ENCODE results near the gene LRRC3. TPM values are rescaled to one million over a fixed set of nuclear protein-coding genes. Genes with fewer than 3 reads are reported as not detected.

The LRRC3 gene
- polyA plus RNA-seq, 1 donor (not counting 4 experiments of a cell fraction or from before 2014, with no cell fraction given): 1.4 TPM

DNA sequence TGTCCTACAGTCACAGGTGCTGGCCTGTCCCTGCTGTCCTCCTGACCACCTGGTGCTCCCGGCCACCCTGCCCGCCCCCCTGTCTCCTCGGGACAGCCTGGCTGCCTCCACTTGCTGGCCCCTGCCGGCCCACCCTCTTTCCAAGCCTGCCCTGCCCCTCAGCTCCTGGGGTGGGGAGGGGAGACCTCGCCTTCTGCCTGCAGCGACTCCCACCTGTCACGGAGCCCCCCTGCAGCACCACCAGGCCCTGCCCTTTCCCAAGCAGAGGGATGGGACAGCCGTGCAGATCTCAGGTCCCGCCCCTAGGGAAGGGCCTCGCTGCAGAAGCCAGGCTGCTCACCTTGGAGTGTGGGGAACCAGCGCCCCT, 7.5 kb downstream of the LRRC3 start:
- Histone ChIP-seq H3K9me3 (ENCODE audit: control insufficient read depth, low read depth, low read length) (peaks cover 3% of the 10 kb centered on the region), H4K20me1 (ENCODE audit: control insufficient read depth, extremely low read depth, insufficient read depth, low read length) (no peaks in the 10 kb centered on the region), H3K9ac (ENCODE audit: control insufficient read depth, extremely low read depth, insufficient read depth, low read length) (no peak overlapping the region), H3K4me3 (ENCODE audit: control insufficient read depth in 2 of 3, extremely low read depth in 1 of 3, insufficient read depth in 2 of 3, low read depth in 1 of 3, low read length in 3 of 3) (no peak overlapping the region), H3K9me1 (ENCODE audit: control insufficient read depth, extremely low read depth, insufficient read depth, low read length) (no peaks in the 10 kb centered on the region), H3K27ac (ENCODE audit: control insufficient read depth, insufficient read depth, low read length) (no peak overlapping the region), H3K27me3 (ENCODE audit: control insufficient read depth, extremely low read depth, insufficient read depth, low read length) (no peaks in the 10 kb centered on the region), H2AFZ (ENCODE audit: control insufficient read depth, low read length) (no peak overlapping the region), H3K4me2 (ENCODE audit: control insufficient read depth, extremely low read depth, insufficient read depth, low read depth, low read length) (no peak overlapping the region), H3K79me2 (ENCODE audit: control insufficient read depth, insufficient read depth, low read length) (no peaks in the 10 kb centered on the region), H3K4me1 (ENCODE audit: control insufficient read depth, extremely low read depth, insufficient read depth, low read length) (no peaks in the 10 kb centered on the region), H3K36me3 (ENCODE audit: control insufficient read depth in 2 of 2, extremely low read depth in 1 of 2, insufficient read depth in 2 of 2, low read length in 2 of 2) (no peaks in the 10 kb centered on the region)
- FAIRE-seq (no peak), DNase-seq (ENCODE audit: low read depth, low spot score) (no peak)
- dilution Hi-C loops (cut with MboI; ENCODE audit: extremely low pct_ligation_motif_present, low sequenced_read_pairs): no loop called here
- no peak for TF ChIP-seq CTCF (optimal IDR thresholded peaks at IDR 0.05 in 1 of 3, IDR thresholded peaks at IDR 0.05 in 1 of 3, conservative IDR thresholded peaks at IDR 0.05 in 1 of 3; ENCODE audit: extremely low read depth in 1 of 3, insufficient read depth in 2 of 3, low read length in 3 of 3)
- no peak for TF ChIP-seq EZH2 (IDR thresholded peaks at IDR 0.05; ENCODE audit: low read length)

- Histone ChIP-seq H3K36me3 (ENCODE audit: control insufficient read depth in 2 of 2, extremely low read depth in 1 of 2, insufficient read depth in 2 of 2, low read length in 2 of 2) (no peaks in the 10 kb centered on the region), H4K20me1 (ENCODE audit: control insufficient read depth, extremely low read depth, insufficient read depth, low read length) (no peaks in the 10 kb centered on the region), H3K27me3 (ENCODE audit: control insufficient read depth, extremely low read depth, insufficient read depth, low read length) (no peaks in the 10 kb centered on the region), H3K4me1 (ENCODE audit: control insufficient read depth, extremely low read depth, insufficient read depth, low read length) (no peaks in the 10 kb centered on the region), H3K9ac (ENCODE audit: control insufficient read depth, extremely low read depth, insufficient read depth, low read length) (no peak overlapping the region), H3K9me1 (ENCODE audit: control insufficient read depth, extremely low read depth, insufficient read depth, low read length) (no peaks in the 10 kb centered on the region), H3K4me3 (ENCODE audit: control insufficient read depth in 2 of 3, extremely low read depth in 1 of 3, insufficient read depth in 2 of 3, low read depth in 1 of 3, low read length in 3 of 3) (no peak overlapping the region), H3K4me2 (ENCODE audit: control insufficient read depth, extremely low read depth, insufficient read depth, low read depth, low read length) (no peak overlapping the region), H3K79me2 (ENCODE audit: control insufficient read depth, insufficient read depth, low read length) (no peaks in the 10 kb centered on the region), H3K9me3 (ENCODE audit: control insufficient read depth, low read depth, low read length) (peaks cover 3% of the 10 kb centered on the region), H3K27ac (ENCODE audit: control insufficient read depth, insufficient read depth, low read length) (no peak overlapping the region), H2AFZ (ENCODE audit: control insufficient read depth, low read length) (no peak overlapping the region)
- dilution Hi-C loops (cut with MboI; ENCODE audit: extremely low pct_ligation_motif_present, low sequenced_read_pairs): no loop called here
- no peak for FAIRE-seq
- no peak for DNase-seq (ENCODE audit: low read depth, low spot score)
- TF ChIP-seq CTCF (optimal IDR thresholded peaks at IDR 0.05 in 1 of 3, IDR thresholded peaks at IDR 0.05 in 1 of 3, conservative IDR thresholded peaks at IDR 0.05 in 1 of 3; ENCODE audit: extremely low read depth in 1 of 3, insufficient read depth in 2 of 3, low read length in 3 of 3) (no peak), EZH2 (IDR thresholded peaks at IDR 0.05; ENCODE audit: low read length) (no peak)
Observed at GRCh38 chr21:44463724-44464123, 8.4 kb downstream of the LRRC3 start.
